MM.1S (cell line): ENCODE results near the gene DEPDC5.

Source experiments
- DNase-seq: peaks from one replicate; pipeline ENCODE4 v3.0.0-alpha.2; 2015
- H2AFZ ChIP-seq: fragments of 300-600 bp; sonication (generic); 2 replicates; pipeline ENCODE4 v1.6.0; 2016; ENCODE audit warnings: antibody characterized with exemption, low read length
- H3F3A ChIP-seq: fragments of 300-600 bp; sonication (generic); 2 replicates; pipeline ENCODE4 v1.6.1; 2016; ENCODE audit warnings: mild to moderate bottlenecking, antibody characterized with exemption, low read length, moderate library complexity, mixed read lengths; ENCODE audit not compliant: insufficient read depth
- H3K27ac ChIP-seq: fragments of 300-600 bp; sonication (generic); 2 replicates; pipeline ENCODE4 v1.5.1; 2016; ENCODE audit warnings: mild to moderate bottlenecking, low read length
- H3K27me3 ChIP-seq: fragments of 300-600 bp; sonication (generic); replicated peaks from 2 replicates; pipeline ENCODE4 v1.6.0; 2016; ENCODE audit warnings: low read length; ENCODE audit not compliant: insufficient read depth
- H3K36me3 ChIP-seq: fragments of 300-600 bp; sonication (generic); replicated peaks from 2 replicates; pipeline ENCODE4 v1.6.1; 2016; ENCODE audit warnings: mild to moderate bottlenecking, low read length, mixed read lengths; ENCODE audit not compliant: insufficient read depth
- H3K4me1 ChIP-seq: fragments of 300-600 bp; sonication (generic); 2 replicates; pipeline ENCODE4 v1.6.1; 2016; ENCODE audit warnings: low read length, mixed read lengths
- H3K4me2 ChIP-seq: fragments of 300-600 bp; sonication (generic); 2 replicates; pipeline ENCODE4 v1.6.0; 2016; ENCODE audit warnings: low read depth, low read length
- H3K4me3 ChIP-seq: fragments of 300-600 bp; sonication (generic); 2 replicates; pipeline ENCODE4 v1.5.1; 2016; ENCODE audit warnings: low read length, mixed read lengths
- H3K79me2 ChIP-seq: fragments of 300-600 bp; sonication (generic); 2 replicates; pipeline ENCODE4 v1.6.1; 2016; ENCODE audit warnings: mixed run types, low read length, mixed read lengths
- H3K9ac ChIP-seq: fragments of 300-600 bp; sonication (generic); 2 replicates; pipeline ENCODE4 v1.6.1; 2016; ENCODE audit warnings: low read length, mixed read lengths
- H3K9me2 ChIP-seq: fragments of 300-600 bp; sonication (generic); replicated peaks from 2 replicates; pipeline ENCODE4 v1.6.1; 2016; ENCODE audit warnings: mild to moderate bottlenecking, low read length, mixed read lengths; ENCODE audit not compliant: insufficient read depth
- H3K9me3 ChIP-seq: fragments of 300-600 bp; sonication (generic); replicated peaks from 2 replicates; pipeline ENCODE4 v1.6.1; 2016; ENCODE audit warnings: mild to moderate bottlenecking, low read length, mixed read lengths; ENCODE audit not compliant: insufficient read depth
- H4K20me1 ChIP-seq: fragments of 300-600 bp; sonication (generic); 2 replicates; pipeline ENCODE4 v1.6.1; 2016; ENCODE audit warnings: mild to moderate bottlenecking, low read length, moderate library complexity, mixed read lengths; ENCODE audit not compliant: insufficient read depth
- CTCF ChIP-seq: fragments of 300-600 bp; sonication (generic); IDR thresholded peaks from 2 replicates; pipeline ENCODE4 v1.5.1; 2016; ENCODE audit warnings: antibody characterized with exemption, low read length, mixed read lengths
- EZH2 ChIP-seq: fragments of 300-600 bp; sonication (generic); optimal IDR thresholded peaks from 2 replicates; pipeline ENCODE3; 2017; ENCODE audit warnings: low read depth, mild to moderate bottlenecking, antibody characterized with exemption, low read length, mixed read lengths
- EZH2phosphoT487 ChIP-seq: fragments of 300-600 bp; sonication (generic); IDR thresholded peaks from 2 replicates; pipeline ENCODE4 v1.6.1; 2018; ENCODE audit warnings: antibody characterized with exemption, low read length

DEPDC5 gene

GRCh38 chr22:31857247-31857646 is 103.4 kb downstream of the DEPDC5 start:
- no peaks in the 10 kb centered on the region for H3K79me2 ChIP-seq
- H3K27me3 ChIP-seq, result no peaks in the 10 kb centered on the region
- H3K36me3 ChIP-seq, result no peaks in the 10 kb centered on the region
- H3K9ac ChIP-seq, result no peak overlapping the region
- no peak for DNase-seq
- TF ChIP-seq EZH2, result no peak
- TF ChIP-seq CTCF, result no peak
- TF ChIP-seq EZH2phosphoT487, result no peak
- no peaks in the 10 kb centered on the region for H3F3A ChIP-seq
- no peak overlapping the region for H3K27ac ChIP-seq
- no peaks in the 10 kb centered on the region for H4K20me1 ChIP-seq
- H3K4me3 ChIP-seq, result no peak overlapping the region
- H3K9me3 ChIP-seq, result no peaks in the 10 kb centered on the region
- no peak overlapping the region for H3K4me2 ChIP-seq
- no peak overlapping the region for H2AFZ ChIP-seq
- H3K9me2 ChIP-seq, result no peaks in the 10 kb centered on the region
- no peaks in the 10 kb centered on the region for H3K4me1 ChIP-seq

GRCh38 chr22:31861226-31861840 is 107.5 kb downstream of the DEPDC5 start:
- no peak for DNase-seq
- Histone ChIP-seq H3K9ac (no peak overlapping the region), H4K20me1 (no peaks in the 10 kb centered on the region), H3K27ac (no peak overlapping the region), H3K9me3 (no peaks in the 10 kb centered on the region), H3F3A (no peaks in the 10 kb centered on the region), H2AFZ (no peak overlapping the region), H3K4me1 (no peaks in the 10 kb centered on the region), H3K4me2 (no peak overlapping the region), H3K9me2 (no peaks in the 10 kb centered on the region), H3K27me3 (no peaks in the 10 kb centered on the region), H3K79me2 (no peaks in the 10 kb centered on the region), H3K4me3 (no peak overlapping the region), H3K36me3 (no peaks in the 10 kb centered on the region)
- TF ChIP-seq EZH2phosphoT487, result no peak
- TF ChIP-seq CTCF, result no peak
- no peak for TF ChIP-seq EZH2

- no peaks in the 10 kb centered on the region for H3K9me2 ChIP-seq
- H3K9ac ChIP-seq, result no peak overlapping the region
- no peak overlapping the region for H3K4me3 ChIP-seq
- no peak overlapping the region for H3K4me2 ChIP-seq
- no peaks in the 10 kb centered on the region for H3F3A ChIP-seq
- no peaks in the 10 kb centered on the region for H3K36me3 ChIP-seq
- peaks cover 4% of the 10 kb centered on the region; the same call in 1 of the 2 replicates for H3K4me1 ChIP-seq
- TF ChIP-seq EZH2phosphoT487 (no peak), EZH2 (no peak), CTCF (no peak)
- DNase-seq, result no peak
- H3K9me3 ChIP-seq, result no peaks in the 10 kb centered on the region
- H3K79me2 ChIP-seq, result no peaks in the 10 kb centered on the region
- no peaks in the 10 kb centered on the region for H3K27me3 ChIP-seq
- H2AFZ ChIP-seq, result no peak overlapping the region
- H4K20me1 ChIP-seq, result no peaks in the 10 kb centered on the region
- H3K27ac ChIP-seq, result no peak overlapping the region
Observed at GRCh38 chr22:31866918-31867317, 113.1 kb downstream of the DEPDC5 start.
